HFFc6 (cell line): Measurements from ENCODE around the gene FBXO15. TPM values are rescaled to one million over a fixed set of nuclear protein-coding genes. Genes with fewer than 3 reads are reported as not detected.

ENCODE experiments used
- DNase-seq: peaks from one replicate; pipeline ENCODE4 v3.0.0-alpha.2; 2018
- H3K27ac Mint-ChIP-seq: 2 replicates; pipeline ENCODE4 v1.8.0; 2020; ENCODE audit warnings: mild to moderate bottlenecking, mixed read lengths
- H3K27me3 Mint-ChIP-seq: 2 replicates; pipeline ENCODE4 v1.8.0; 2021; ENCODE audit warnings: mild to moderate bottlenecking, moderate library complexity, mixed read lengths; ENCODE audit not compliant: insufficient read depth
- H3K36me3 Mint-ChIP-seq: 2 replicates; pipeline ENCODE4 v1.8.0; 2021; ENCODE audit warnings: low read depth, mixed read lengths
- H3K4me1 Mint-ChIP-seq: 2 replicates; pipeline ENCODE4 v1.8.0; 2020; ENCODE audit warnings: low read depth, mixed read lengths
- H3K4me3 Mint-ChIP-seq: 2 replicates; pipeline ENCODE4 v1.8.0; 2020; ENCODE audit warnings: mild to moderate bottlenecking, moderate library complexity, mixed read lengths
- H3K9me3 Mint-ChIP-seq: 2 replicates; pipeline ENCODE4 v1.8.0; 2020; ENCODE audit warnings: mild to moderate bottlenecking, mixed read lengths
- CTCF ChIP-seq: fragments of 200-600 bp; sonication (generic); IDR thresholded peaks from 2 replicates; pipeline ENCODE4 v1.5.0; 2021; ENCODE audit warnings: antibody characterized with exemption, mild to moderate bottlenecking
- total RNA-seq, 6 experiments: library from RNA; stranded (reverse); fragmentation: NEBNext Ultra II Directional; extraction: Animal tissue kit (Norgen Biotek cat#: 25700); gene quantifications; 2 replicates in 1 of 6; 3 replicates in 5 of 6; pipeline ENCODE4 v1.2.3, GENCODE V29; 2021

The FBXO15 gene
- total RNA-seq, 6 experiments from 2014 or later: 0.71 to 2.2 (median 1.1) TPM

DNA sequence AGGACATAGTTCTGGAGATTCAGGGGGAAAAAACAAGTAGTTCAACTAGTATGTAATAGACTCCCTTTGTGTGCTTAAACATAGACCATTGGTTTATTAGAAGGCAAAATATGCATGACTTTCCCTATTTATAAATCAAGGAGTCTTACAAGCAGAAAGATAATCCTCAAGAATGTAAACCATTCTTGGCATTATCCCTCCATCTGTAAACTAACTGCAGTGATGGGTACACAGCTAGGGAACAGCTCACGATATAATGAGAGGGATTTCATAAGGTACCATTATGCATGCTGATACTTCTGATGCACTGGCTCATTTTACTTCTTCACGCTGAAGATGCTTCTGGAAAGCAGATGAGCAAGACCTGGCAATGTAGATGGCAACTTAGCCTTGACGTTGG lies 878 bp downstream of the FBXO15 start:
- Mint-ChIP-seq H3K27ac (peak overlapping the region; percentile 96), H3K36me3 (peaks cover 19% of the 10 kb centered on the region; the same call in 1 of the 2 replicates), H3K27me3 (peaks cover 7% of the 10 kb centered on the region), H3K9me3 (no peaks in the 10 kb centered on the region), H3K4me3 (peak overlapping the region; percentile 98), H3K4me1 (peaks cover 70% of the 10 kb centered on the region)
- peak; percentile 88 for DNase-seq
- no peak for TF ChIP-seq CTCF

- no peaks in the 10 kb centered on the region for H3K9me3 Mint-ChIP-seq
Measured at GRCh38 chr18:74142252-74142651, 5.4 kb downstream of the FBXO15 start.

GRCh38 chr18:74141667-74142066 lies 6.0 kb downstream of the FBXO15 start:
- no peaks in the 10 kb centered on the region for H3K9me3 Mint-ChIP-seq
- H3K36me3 Mint-ChIP-seq: no peaks in the 10 kb centered on the region; the same call in 1 of the 2 replicates
- no peak overlapping the region for H3K27ac Mint-ChIP-seq
- TF ChIP-seq CTCF: no peak
- H3K4me1 Mint-ChIP-seq: peaks cover 74% of the 10 kb centered on the region
- no peak for DNase-seq
- H3K4me3 Mint-ChIP-seq: no peak overlapping the region
- H3K27me3 Mint-ChIP-seq: peaks cover 2% of the 10 kb centered on the region

More at GRCh38 chr18:74142252-74142651, 5.4 kb downstream of the FBXO15 start:
- H3K27ac Mint-ChIP-seq: peak overlapping the region; percentile 39; the same call in 1 of the 2 replicates
- no peak overlapping the region for H3K4me3 Mint-ChIP-seq
- no peak for DNase-seq
- no peak for TF ChIP-seq CTCF
- H3K36me3 Mint-ChIP-seq: no peaks in the 10 kb centered on the region; the same call in 1 of the 2 replicates
- H3K4me1 Mint-ChIP-seq: peaks cover 80% of the 10 kb centered on the region
- H3K27me3 Mint-ChIP-seq: peaks cover 2% of the 10 kb centered on the region

GRCh38 chr18:74140582-74140981 lies 7.1 kb downstream of the FBXO15 start:
- DNase-seq: no peak
- Mint-ChIP-seq H3K9me3 (no peaks in the 10 kb centered on the region), H3K27me3 (peaks cover 2% of the 10 kb centered on the region), H3K27ac (no peak overlapping the region), H3K4me1 (peaks cover 64% of the 10 kb centered on the region), H3K4me3 (no peak overlapping the region), H3K36me3 (no peaks in the 10 kb centered on the region; the same call in 1 of the 2 replicates)
- no peak for TF ChIP-seq CTCF

- Mint-ChIP-seq H3K27ac (peak overlapping the region; percentile 95), H3K9me3 (no peaks in the 10 kb centered on the region), H3K36me3 (no peaks in the 10 kb centered on the region; the same call in 1 of the 2 replicates), H3K27me3 (peaks cover 2% of the 10 kb centered on the region), H3K4me3 (peak overlapping the region; percentile 78), H3K4me1 (peaks cover 64% of the 10 kb centered on the region)
- DNase-seq: peak; percentile 63
- TF ChIP-seq CTCF: no peak
Measured at GRCh38 chr18:74139888-74140287, 7.7 kb downstream of the FBXO15 start.
